GM12878 (cell line): Measurements from ENCODE around the gene STPG1. TPM values are rescaled to one million over a fixed set of nuclear protein-coding genes. Genes with fewer than 3 reads are reported as not detected.

Experiments
- ATAC-seq: fragments of 200-7000 bp; cut with Tn5 transposase; 3 replicates; pipeline ENCODE4 v1.9.1; 2020; ENCODE audit warnings: mild to moderate bottlenecking, moderate library complexity
- BruUV-seq: library from RNA; stranded (reverse); fragments of 400-500 nt; replicated peaks from 2 replicates; lab custom pipeline; 2021; lab: Mats Ljungman, UMichigan
- CTCF ChIA-PET: fragments of 300-600 bp; sonication (Branson Sonifier 250); formaldehyde crosslinking; extraction: SDS; loops from one replicate; lab custom pipeline; 2021; ENCODE audit warnings: inconsistent platforms; lab: Yijun Ruan, JAX
- POLR2A ChIA-PET: fragments of 350-600 bp; formaldehyde crosslinking; extraction: SDS; loops from one replicate; lab custom pipeline; 2021; ENCODE audit warnings: inconsistent platforms; lab: Charles Lee
- RAD21 ChIA-PET: fragments of 300-600 bp; sonication (Branson Sonifier 250); formaldehyde crosslinking; loops from one replicate; lab custom pipeline; 2023; ENCODE audit warnings: antibody characterized with exemption; ENCODE audit not compliant: unreplicated experiment; lab: Charles Lee
- SMC1A ChIA-PET: fragments of 300-600 bp; sonication (Branson Sonifier 250); formaldehyde crosslinking; loops from one replicate; lab custom pipeline; 2023; ENCODE audit not compliant: unreplicated experiment, uncharacterized antibody; lab: Charles Lee
- DNase-seq: peaks from one replicate; pipeline ENCODE4 v3.0.0-alpha.2; 2011; ENCODE audit warnings: low read depth, low spot score
- FAIRE-seq: peaks from 3 replicates; lab custom pipeline; 2011; peaks lifted over from hg19 to GRCh38; lab: Jason Lieb, UNC
- H2AFZ ChIP-seq: 2 replicates; pipeline ENCODE4 v1.6.0; 2011; ENCODE audit warnings: low read depth, low read length, control low read depth; ENCODE audit not compliant: control insufficient read depth
- H3K27ac ChIP-seq: 2 replicates; pipeline ENCODE4 v1.5.1; 2011; ENCODE audit warnings: control low read depth; ENCODE audit not compliant: control insufficient read depth, insufficient read depth
- H3K27me3 ChIP-seq, 2 experiments: replicated peaks in 1 of 2; 2 replicates each; pipeline versions ENCODE4 v1.6.0 to v1.6.1; 2011; ENCODE audit warnings: low read length in 1 of 2; ENCODE audit not compliant: control insufficient read depth in 2 of 2, insufficient read depth in 2 of 2
- H3K36me3 ChIP-seq, 2 experiments: 2 replicates each; pipeline ENCODE4 v1.5.1; 2011; ENCODE audit warnings: low read length in 1 of 2; ENCODE audit not compliant: control insufficient read depth in 2 of 2, insufficient read depth in 2 of 2
- H3K4me1 ChIP-seq: 2 replicates; pipeline ENCODE4 v1.6.1; 2011; ENCODE audit warnings: mild to moderate bottlenecking, low read length, moderate library complexity, mixed read lengths; ENCODE audit not compliant: control insufficient read depth, insufficient read depth
- H3K4me2 ChIP-seq: 2 replicates; pipeline ENCODE4 v1.6.0; 2011; ENCODE audit warnings: control low read depth; ENCODE audit not compliant: control insufficient read depth, insufficient read depth
- H3K4me3 ChIP-seq: fragments of 200-600 bp; sonication (generic); 2 replicates; pipeline ENCODE4 v1.5.1; 2016
- H3K79me2 ChIP-seq: 2 replicates; pipeline ENCODE4 v1.6.0; 2011; ENCODE audit warnings: low read length; ENCODE audit not compliant: control insufficient read depth, insufficient read depth
- H3K9ac ChIP-seq: 2 replicates; pipeline ENCODE4 v1.8.0; 2011; ENCODE audit warnings: low read length, control low read depth, mixed read lengths; ENCODE audit not compliant: control insufficient read depth, insufficient read depth
- H3K9me3 ChIP-seq: replicated peaks from 3 replicates; pipeline ENCODE4 v1.5.1; 2011; ENCODE audit warnings: mild to moderate bottlenecking, low read length; ENCODE audit not compliant: control insufficient read depth, insufficient read depth
- H4K20me1 ChIP-seq: 2 replicates; pipeline ENCODE4 v1.6.0; 2011; ENCODE audit not compliant: control insufficient read depth, insufficient read depth
- BHLHE40 ChIP-seq, 2 experiments: fragments of 450-650 bp in 1 of 2; IDR thresholded peaks; 2 replicates each; pipeline ENCODE4 v1.6.1; 2011 to 2017; ENCODE audit warnings: low read depth in 2 of 2, borderline replicate concordance in 1 of 2, improper control_type of control experiment in 1 of 2, low read length in 1 of 2, mild to moderate bottlenecking in 1 of 2
- FOS ChIP-seq: IDR thresholded peaks from 3 replicates; pipeline ENCODE4 v1.6.1; 2011; ENCODE audit warnings: borderline replicate concordance; ENCODE audit not compliant: insufficient read length; ENCODE audit errors: extremely low read depth
- PBX3 ChIP-seq: IDR thresholded peaks from 2 replicates; pipeline ENCODE4 v1.6.1; 2011; ENCODE audit warnings: mild to moderate bottlenecking, low read depth, low read length, moderate library complexity; ENCODE audit not compliant: insufficient replicate concordance
- WGBS: methylation state at CpG from one replicate; pipeline ENCODE4 v1.1.6; 2016; ENCODE audit warnings: low lambda C conversion rate; ENCODE audit not compliant: insufficient replicate concordance, insufficient coverage; ENCODE audit errors: missing lambda C conversion rate; 5-methylcytosine and 5-hydroxymethylcytosine counted together
- in situ Hi-C: fragments of 300-500 bp; cut with MboI; formaldehyde crosslinking; loops from 9 replicates; pipeline ENCODE4 v1.14.3; 2018; ENCODE audit warnings: mixed read lengths
- intact Hi-C: fragments of 100-400 bp; cut with micrococcal nuclease; formaldehyde crosslinking; loops from one replicate; pipeline ENCODE4 v1.14.2; 2022; ENCODE audit not compliant: unreplicated experiment
- polyA plus RNA-seq, 11 experiments: library from polyadenylated mRNA; depleted of rRNA in 4 of 11; unstranded in 6 of 11; stranded (reverse) in 5 of 11; fragments of >200 nt; fragmentation: Nextera tagmentation in 4 of 11; fragmentation: Illumina TruSeq in 1 of 11; extraction: Ambion mirVana in 4 of 11; extraction: Trizol in 1 of 11; gene quantifications; 1 replicate in 1 of 11; 2 replicates in 10 of 11; pipeline versions ENCODE4 v1.2.1 to v1.2.3, GENCODE V29; 2011 to 2016; ENCODE audit warnings: inconsistent platforms in 2 of 11, missing spikeins in 2 of 11, low read depth in 1 of 11
- total RNA-seq, 4 experiments: library from RNA; depleted of rRNA in 3 of 4; stranded (reverse); fragments of >200 nt in 3 of 4; fragmentation: Illumina TruSeq in 1 of 4; extraction: Trizol in 1 of 4; gene quantifications; 2 replicates each; pipeline versions ENCODE4 v1.2.1 to v1.2.3, GENCODE V29; 2013 to 2021

Gene STPG1
- total and polyA plus RNA-seq, 10 of the 15 experiments (the other 5 are each of a cell fraction or from before 2014, with no cell fraction given), result 0.22 to 2.6 (median 0.73) TPM

- TF ChIP-seq BHLHE40 (IDR thresholded peaks at IDR 0.05; ENCODE audit: borderline replicate concordance in 1 of 2, low read depth in 2 of 2, low read length in 1 of 2), result no peak
- no peak for TF ChIP-seq FOS
- no peak for TF ChIP-seq PBX3
Observed at GRCh38 chr1:24349891-24350290, 63.7 kb downstream of the STPG1 start (continued).

GRCh38 chr1:24348196-24348595, 65.4 kb downstream of the STPG1 start:
- H3K36me3 ChIP-seq, result no peaks in the 10 kb centered on the region
- ATAC-seq, result no peak
- WGBS, result 81% methylated on average over 10 of the region's 10 CpGs
- no peak for FAIRE-seq
- intact Hi-C loops (no loop called here), in situ Hi-C loops (no loop called here)
- CTCF ChIA-PET, result interaction anchor here (0.6 to 1.6 kb wide), 2 partner anchors 43 to 146 kb away, joined by 3 read pairs; no protein-coding TSS in a partner anchor
- H3K27me3 ChIP-seq, result no peaks in the 10 kb centered on the region; a peak in 3 of 4 replicates
- no peaks in the 10 kb centered on the region for H3K9me3 ChIP-seq
- SMC1A ChIA-PET, result interaction anchor here (0.8 kb wide), 1 partner anchor 43 kb away, joined by 4 read pairs; no protein-coding TSS in a partner anchor
- peaks cover 18% of the 10 kb centered on the region for H3K4me1 ChIP-seq
- no peaks in the 10 kb centered on the region for H4K20me1 ChIP-seq
- no peak overlapping the region for H3K4me2 ChIP-seq
- H3K79me2 ChIP-seq, result no peaks in the 10 kb centered on the region
- H3K9ac ChIP-seq, result no peak overlapping the region
- BruUV-seq, result no TSS peak
- POLR2A ChIA-PET, result no interaction called here
- RAD21 ChIA-PET, result no interaction called here
- H3K27ac ChIP-seq, result no peak overlapping the region
- TF ChIP-seq PBX3, result no peak
- TF ChIP-seq, all 136 proteins: peak for 0
- no peak for DNase-seq
- Histone ChIP-seq H3K4me3 (no peak overlapping the region), H2AFZ (no peak overlapping the region)
